OCI-LY3 (cell line): ENCODE measurements around the gene FMO5.

ENCODE experiments used
- H2AFZ ChIP-seq: fragments of 200-600, 300-600 bp; shearing (Covaris generic); 2 replicates; pipeline ENCODE4 v1.6.0; 2014; ENCODE audit warnings: antibody characterized with exemption, low read depth, low read length
- H3K27ac ChIP-seq: fragments of 200-600, 300-600 bp; sonication (generic); 2 replicates; pipeline ENCODE4 v1.5.1; 2014; ENCODE audit warnings: mild to moderate bottlenecking, low read length, moderate library complexity, mixed read lengths
- H3K27me3 ChIP-seq: fragments of 200-600, 300-600 bp; sonication (generic); 2 replicates; pipeline ENCODE4 v1.6.1; 2014; ENCODE audit warnings: low read depth, low read length, mixed read lengths
- H3K36me3 ChIP-seq: fragments of 200-600, 300-600 bp; sonication (generic); replicated peaks from 2 replicates; pipeline ENCODE3; 2014; ENCODE audit warnings: low read depth, low read length, mixed read lengths
- H3K4me1 ChIP-seq: fragments of 300-600, 200-600 bp; sonication (generic); 2 replicates; pipeline ENCODE4 v1.6.1; 2014; ENCODE audit warnings: low read length, mixed read lengths
- H3K4me2 ChIP-seq: fragments of 200-600, 300-600 bp; sonication (generic); 2 replicates; pipeline ENCODE4 v1.6.1; 2014; ENCODE audit warnings: low read length, mixed read lengths
- H3K4me3 ChIP-seq: fragments of 300-600, 200-600 bp; sonication (generic); 2 replicates; pipeline ENCODE4 v1.5.1; 2014; ENCODE audit warnings: antibody characterized with exemption, mild to moderate bottlenecking, low read length, moderate library complexity
- H3K79me2 ChIP-seq: fragments of 300-600, 200-600 bp; shearing (Covaris generic); 2 replicates; pipeline ENCODE4 v1.6.1; 2014; ENCODE audit warnings: mild to moderate bottlenecking, low read length, mixed read lengths
- H3K9ac ChIP-seq: fragments of 300-600, 200-600 bp; shearing (Covaris generic); 2 replicates; pipeline ENCODE4 v1.6.0; 2014; ENCODE audit warnings: mild to moderate bottlenecking, low read length, moderate library complexity
- H3K9me3 ChIP-seq: fragments of 200-600, 300-600 bp; shearing (Covaris generic); 2 replicates; pipeline ENCODE4 v1.6.1; 2014; ENCODE audit warnings: low read length, mixed read lengths; ENCODE audit not compliant: insufficient read depth
- H4K20me1 ChIP-seq: fragments of 200-600, 300-600 bp; sonication (generic); 2 replicates; pipeline ENCODE4 v1.6.1; 2016; ENCODE audit warnings: low read length, mixed read lengths; ENCODE audit not compliant: insufficient read depth
- CTCF ChIP-seq: fragments of 200-600, 300-600 bp; sonication (generic); IDR thresholded peaks from 2 replicates; pipeline ENCODE4 v1.5.1; 2014; ENCODE audit warnings: antibody characterized with exemption, low read length, low read depth
- EZH2phosphoT487 ChIP-seq: fragments of 200-600 bp; shearing (Covaris generic); IDR thresholded peaks from 2 replicates; pipeline ENCODE4 v1.6.1; 2018; ENCODE audit warnings: antibody characterized with exemption, mixed run types, low read depth

FMO5 gene

DNA sequence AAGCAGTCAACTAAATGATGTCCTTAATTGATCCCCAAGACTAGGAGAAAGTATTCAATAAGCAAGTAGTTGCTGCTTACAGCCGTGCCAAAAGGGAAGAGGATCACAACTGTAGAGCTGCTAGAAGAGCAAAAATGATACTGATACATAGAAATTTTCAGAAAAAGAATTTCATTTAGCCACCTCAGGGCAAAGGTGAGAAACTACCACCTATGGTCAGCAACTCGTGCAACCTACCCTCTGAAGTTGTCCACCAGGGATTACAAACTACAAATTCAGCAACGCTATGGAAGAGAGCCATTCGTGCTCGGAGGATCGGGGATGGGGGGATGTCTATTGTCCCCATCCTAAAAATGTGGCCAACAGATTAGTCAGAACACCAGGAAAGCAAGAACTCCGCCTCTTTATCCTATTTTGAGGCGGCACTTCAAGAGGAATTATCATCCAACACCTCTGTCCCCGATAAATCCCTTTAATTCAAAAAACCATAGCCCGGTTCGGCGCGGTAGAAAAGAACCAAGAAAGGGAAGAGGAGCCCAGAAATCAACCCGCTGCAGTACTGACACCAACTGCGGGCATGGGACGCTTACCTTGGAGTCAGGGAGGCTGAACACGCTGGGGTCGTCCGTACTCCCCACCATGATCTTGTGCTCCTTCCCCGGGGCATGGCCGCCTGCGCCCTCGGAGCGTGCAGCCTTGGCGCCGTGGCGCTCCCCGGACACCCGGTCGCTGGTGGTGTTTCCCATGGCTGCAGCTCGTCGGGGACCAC, 53.6 kb downstream of the FMO5 start:
- TF ChIP-seq CTCF (no peak), EZH2phosphoT487 (no peak)
- Histone ChIP-seq H4K20me1 (no peaks in the 10 kb centered on the region), H3K27ac (peak overlapping the region; percentile 80), H3K9ac (peak overlapping the region; percentile 88), H3K4me2 (peak overlapping the region; percentile 86), H2AFZ (peak overlapping the region; percentile 82), H3K79me2 (peaks cover 21% of the 10 kb centered on the region), H3K4me3 (peak overlapping the region; percentile 91), H3K4me1 (peaks cover 12% of the 10 kb centered on the region), H3K9me3 (no peaks in the 10 kb centered on the region), H3K36me3 (peaks cover under 1% of the 10 kb centered on the region), H3K27me3 (no peaks in the 10 kb centered on the region)

- Histone ChIP-seq H3K9ac (no peak overlapping the region), H3K36me3 (peaks cover 3% of the 10 kb centered on the region), H4K20me1 (no peaks in the 10 kb centered on the region), H3K27me3 (no peaks in the 10 kb centered on the region), H3K79me2 (peaks cover 21% of the 10 kb centered on the region), H2AFZ (no peak overlapping the region), H3K4me2 (no peak overlapping the region), H3K27ac (no peak overlapping the region), H3K4me3 (no peak overlapping the region), H3K4me1 (peaks cover 12% of the 10 kb centered on the region), H3K9me3 (no peaks in the 10 kb centered on the region)
- no peak for TF ChIP-seq EZH2phosphoT487
- no peak for TF ChIP-seq CTCF
Observed at GRCh38 chr1:147169840-147170674, 55.1 kb downstream of the FMO5 start.

- H3K36me3 ChIP-seq = peaks cover 3% of the 10 kb centered on the region
- TF ChIP-seq EZH2phosphoT487 (no peak), CTCF (no peak)
- H3K4me3 ChIP-seq = no peak overlapping the region
- no peaks in the 10 kb centered on the region for H3K27me3 ChIP-seq
- no peaks in the 10 kb centered on the region for H4K20me1 ChIP-seq
- H3K79me2 ChIP-seq = peaks cover 21% of the 10 kb centered on the region
- no peak overlapping the region for H3K4me2 ChIP-seq
- no peaks in the 10 kb centered on the region for H3K9me3 ChIP-seq
- no peak overlapping the region for H3K9ac ChIP-seq
- H3K27ac ChIP-seq = no peak overlapping the region
- no peak overlapping the region for H2AFZ ChIP-seq
- H3K4me1 ChIP-seq = peaks cover 12% of the 10 kb centered on the region
Observed at GRCh38 chr1:147169171-147169570, 56.0 kb downstream of the FMO5 start.

GRCh38 chr1:147168626-147169058, 56.5 kb downstream of the FMO5 start:
- peaks cover 3% of the 10 kb centered on the region for H3K36me3 ChIP-seq
- no peak overlapping the region for H2AFZ ChIP-seq
- no peak overlapping the region for H3K4me3 ChIP-seq
- H3K4me2 ChIP-seq = no peak overlapping the region
- H3K27me3 ChIP-seq = no peaks in the 10 kb centered on the region
- no peak overlapping the region for H3K27ac ChIP-seq
- peaks cover 12% of the 10 kb centered on the region for H3K4me1 ChIP-seq
- H3K79me2 ChIP-seq = peaks cover 21% of the 10 kb centered on the region
- H3K9ac ChIP-seq = no peak overlapping the region
- H3K9me3 ChIP-seq = no peaks in the 10 kb centered on the region
- no peaks in the 10 kb centered on the region for H4K20me1 ChIP-seq
- TF ChIP-seq EZH2phosphoT487 (no peak), CTCF (no peak)
